ENCODE data around the gene ANKRD27. TPM values are rescaled to one million over a fixed set of nuclear protein-coding genes. Genes with fewer than 3 reads are reported as not detected.

ANKRD27 gene
- total RNA-seq, 2 experiments from 2014 or later, result 16.5 to 17.6 TPM

DNA sequence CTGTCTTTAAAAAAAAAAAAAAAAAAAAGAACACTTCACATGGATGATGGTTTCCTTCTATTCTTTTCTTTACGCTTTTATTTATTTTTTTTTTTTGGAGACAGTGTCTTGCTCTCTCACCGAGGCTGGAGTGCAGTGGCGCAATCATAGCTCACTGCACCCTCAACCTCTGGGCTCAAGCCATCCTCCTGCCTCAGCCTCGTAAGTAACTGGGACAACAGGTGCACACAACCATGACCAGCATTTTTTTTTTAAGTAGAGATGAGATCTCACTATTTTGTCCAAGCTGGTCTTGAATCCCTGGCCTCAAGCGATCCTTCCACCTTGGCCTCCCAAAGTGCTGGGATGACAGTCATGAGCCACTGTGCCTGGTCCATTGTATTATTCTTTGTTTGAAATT, 24.3 kb downstream of the ANKRD27 start:
- CTCF ChIA-PET, result no interaction called here
- ATAC-seq (ENCODE audit: poor library complexity), result no peak

DNA sequence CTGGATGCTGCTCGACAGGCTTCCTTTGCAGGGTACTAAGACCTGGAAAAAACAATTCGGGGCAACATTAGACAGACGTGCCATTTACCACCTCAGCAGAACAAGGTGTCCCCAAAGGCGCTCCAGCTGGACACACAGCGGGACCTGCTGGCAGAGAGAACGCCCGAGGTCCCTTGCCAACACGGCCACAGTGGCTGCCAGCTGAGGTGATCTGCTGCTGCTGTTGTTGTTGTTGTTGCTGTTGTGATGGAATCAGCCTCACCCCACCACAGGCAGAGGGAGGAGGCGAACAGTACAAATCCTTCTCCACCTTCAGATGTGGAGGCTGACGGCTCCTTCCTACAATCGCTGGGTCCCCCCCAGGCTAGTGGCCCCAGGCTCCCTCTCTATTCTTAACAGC, 25.2 kb downstream of the ANKRD27 start:
- Histone ChIP-seq H3K27ac (ENCODE audit: low read depth in 1 of 2, low read length in 2 of 2) (no peak overlapping the region), H3K27me3 (ENCODE audit: control insufficient read depth in 1 of 2, insufficient read depth in 2 of 2, low read length in 2 of 2) (no peaks in the 10 kb centered on the region), H3K4me3 (ENCODE audit: low read length) (no peak overlapping the region), H3K9me3 (ENCODE audit: control insufficient read depth in 1 of 2, insufficient read depth in 1 of 2, low read length in 2 of 2) (no peaks in the 10 kb centered on the region), H3K4me1 (ENCODE audit: insufficient read depth, low read length) (no peaks in the 10 kb centered on the region), H3K36me3 (ENCODE audit: insufficient read depth, low read length) (peaks cover 43% of the 10 kb centered on the region)
- DNase-seq, result no peak
- POLR2A ChIA-PET, result no interaction called here
- CTCF ChIA-PET, result no interaction called here
- Mint-ChIP-seq H3K27ac (no peak overlapping the region), H3K36me3 (ENCODE audit: low read depth) (peaks cover 46% of the 10 kb centered on the region), H3K4me1 (ENCODE audit: low read depth) (peaks cover 6% of the 10 kb centered on the region), H3K4me3 (no peak overlapping the region), H3K27me3 (no peaks in the 10 kb centered on the region), H3K9me3 (no peaks in the 10 kb centered on the region)
- intact Hi-C loops (cut with DNase I, micrococcal nuclease), result no loop called here
- TF ChIP-seq, protein P1, sequence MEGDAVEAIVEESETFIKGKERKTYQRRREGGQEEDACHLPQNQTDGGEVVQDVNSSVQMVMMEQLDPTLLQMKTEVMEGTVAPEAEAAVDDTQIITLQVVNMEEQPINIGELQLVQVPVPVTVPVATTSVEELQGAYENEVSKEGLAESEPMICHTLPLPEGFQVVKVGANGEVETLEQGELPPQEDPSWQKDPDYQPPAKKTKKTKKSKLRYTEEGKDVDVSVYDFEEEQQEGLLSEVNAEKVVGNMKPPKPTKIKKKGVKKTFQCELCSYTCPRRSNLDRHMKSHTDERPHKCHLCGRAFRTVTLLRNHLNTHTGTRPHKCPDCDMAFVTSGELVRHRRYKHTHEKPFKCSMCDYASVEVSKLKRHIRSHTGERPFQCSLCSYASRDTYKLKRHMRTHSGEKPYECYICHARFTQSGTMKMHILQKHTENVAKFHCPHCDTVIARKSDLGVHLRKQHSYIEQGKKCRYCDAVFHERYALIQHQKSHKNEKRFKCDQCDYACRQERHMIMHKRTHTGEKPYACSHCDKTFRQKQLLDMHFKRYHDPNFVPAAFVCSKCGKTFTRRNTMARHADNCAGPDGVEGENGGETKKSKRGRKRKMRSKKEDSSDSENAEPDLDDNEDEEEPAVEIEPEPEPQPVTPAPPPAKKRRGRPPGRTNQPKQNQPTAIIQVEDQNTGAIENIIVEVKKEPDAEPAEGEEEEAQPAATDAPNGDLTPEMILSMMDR (IDR thresholded peaks at IDR 0.05), result no peak
- no peak for ATAC-seq (ENCODE audit: poor library complexity)

More for the DNA sequence above, 24.3 kb downstream of the ANKRD27 start:
- intact Hi-C loops (cut with DNase I, micrococcal nuclease), result no loop called here
- Histone ChIP-seq H3K27ac (ENCODE audit: low read depth in 1 of 2, low read length in 2 of 2) (no peak overlapping the region), H3K4me1 (ENCODE audit: insufficient read depth, low read length) (no peaks in the 10 kb centered on the region), H3K27me3 (ENCODE audit: control insufficient read depth in 1 of 2, insufficient read depth in 2 of 2, low read length in 2 of 2) (no peaks in the 10 kb centered on the region), H3K9me3 (ENCODE audit: control insufficient read depth in 1 of 2, insufficient read depth in 1 of 2, low read length in 2 of 2) (no peaks in the 10 kb centered on the region), H3K36me3 (ENCODE audit: insufficient read depth, low read length) (peaks cover 50% of the 10 kb centered on the region), H3K4me3 (ENCODE audit: low read length) (no peak overlapping the region)
- POLR2A ChIA-PET, result no interaction called here
- peaks cover 52% of the 10 kb centered on the region for H3K36me3 Mint-ChIP-seq (ENCODE audit: low read depth)
- no peak overlapping the region for H3K4me3 Mint-ChIP-seq
- DNase-seq, result no peak
- no peaks in the 10 kb centered on the region for H3K9me3 Mint-ChIP-seq
- H3K27ac Mint-ChIP-seq, result no peak overlapping the region
- TF ChIP-seq, protein P1 (IDR thresholded peaks at IDR 0.05), result no peak
- peaks cover 6% of the 10 kb centered on the region for H3K4me1 Mint-ChIP-seq (ENCODE audit: low read depth)
- H3K27me3 Mint-ChIP-seq, result no peaks in the 10 kb centered on the region

GRCh38 chr19:32647361-32647760, 27.6 kb downstream of the ANKRD27 start:
- H3K4me3 ChIP-seq (ENCODE audit: low read length), result no peak overlapping the region
- H3K9me3 ChIP-seq (ENCODE audit: control insufficient read depth in 1 of 2, insufficient read depth in 1 of 2, low read length in 2 of 2), result no peaks in the 10 kb centered on the region
- no peaks in the 10 kb centered on the region for H3K27me3 Mint-ChIP-seq
- peaks cover 21% of the 10 kb centered on the region for H3K4me1 ChIP-seq (ENCODE audit: insufficient read depth, low read length)
- peaks cover 60% of the 10 kb centered on the region for H3K36me3 Mint-ChIP-seq (ENCODE audit: low read depth)
- H3K36me3 ChIP-seq (ENCODE audit: insufficient read depth, low read length), result peaks cover 38% of the 10 kb centered on the region
- peaks cover 23% of the 10 kb centered on the region for H3K4me1 Mint-ChIP-seq (ENCODE audit: low read depth)
- no peak for DNase-seq
- TF ChIP-seq, protein P1 (IDR thresholded peaks at IDR 0.05), result no peak
- ATAC-seq (ENCODE audit: poor library complexity), result no peak
- no peak overlapping the region for H3K27ac ChIP-seq (ENCODE audit: low read depth in 1 of 2, low read length in 2 of 2)
- H3K27ac Mint-ChIP-seq, result no peak overlapping the region
- CTCF ChIA-PET, result no interaction called here
- no peak overlapping the region for H3K4me3 Mint-ChIP-seq
- H3K27me3 ChIP-seq (ENCODE audit: control insufficient read depth in 1 of 2, insufficient read depth in 2 of 2, low read length in 2 of 2), result no peaks in the 10 kb centered on the region
- intact Hi-C loops (cut with DNase I, micrococcal nuclease), result no loop called here
- POLR2A ChIA-PET, result interaction anchor here (0.5 kb wide), 1 partner anchor 9 kb away, joined by 3 read pairs; no protein-coding TSS in a partner anchor
- H3K9me3 Mint-ChIP-seq, result no peaks in the 10 kb centered on the region

Measured in CD4-positive, alpha-beta T cell (primary cell).